ENCODE results near the gene GNAT1. TPM values are rescaled to one million over a fixed set of nuclear protein-coding genes. Genes with fewer than 3 reads are reported as not detected.
A peak's percentile ranks its signal among the peaks of the same experiment; 100 is the strongest.

Gene GNAT1
- total RNA-seq, 1 donor from 2014 or later: not detected

GRCh38 chr3:50174947-50175524 is 16.4 kb upstream of the GNAT1 start:
- no peak for DNase-seq (ENCODE audit: low read depth in 2 of 2)

GRCh38 chr3:50177346-50177745 is 14.1 kb upstream of the GNAT1 start:
- peak in 1 of 2 donors; percentile 62 for DNase-seq (ENCODE audit: low read depth in 2 of 2)

- no peak for DNase-seq (ENCODE audit: low read depth in 2 of 2)
Measured at GRCh38 chr3:50179710-50180109, 11.7 kb upstream of the GNAT1 start.

- DNase-seq (ENCODE audit: low read depth in 2 of 2): no peak
Measured at GRCh38 chr3:50181985-50182384, 9.4 kb upstream of the GNAT1 start.

- DNase-seq (ENCODE audit: low read depth in 2 of 2): no peak
Measured at GRCh38 chr3:50182533-50183099, 8.8 kb upstream of the GNAT1 start.

- DNase-seq (ENCODE audit: low read depth in 2 of 2): no peak
Measured at GRCh38 chr3:50183755-50184154, 7.7 kb upstream of the GNAT1 start.

- DNase-seq (ENCODE audit: low read depth in 2 of 2): no peak
Measured at GRCh38 chr3:50184242-50184978, 7.0 kb upstream of the GNAT1 start.

- no peak for DNase-seq (ENCODE audit: low read depth in 2 of 2)
Measured at GRCh38 chr3:50185230-50185629, 6.2 kb upstream of the GNAT1 start.

- no peak for DNase-seq (ENCODE audit: low read depth in 2 of 2)
Measured at GRCh38 chr3:50186096-50186495, 5.3 kb upstream of the GNAT1 start.

- DNase-seq (ENCODE audit: low read depth in 2 of 2): no peak
Measured at GRCh38 chr3:50187750-50188149, 3.7 kb upstream of the GNAT1 start.

GRCh38 chr3:50189274-50189673 is 2.1 kb upstream of the GNAT1 start:
- DNase-seq (ENCODE audit: low read depth in 2 of 2): peak; percentile 74 to 86

- no peak for DNase-seq (ENCODE audit: low read depth in 2 of 2)
Measured at GRCh38 chr3:50189989-50190388, 1.4 kb upstream of the GNAT1 start.

- DNase-seq (ENCODE audit: low read depth in 2 of 2): no peak
Measured at GRCh38 chr3:50192124-50192523, 714 bp downstream of the GNAT1 start.

- peak; percentile 37 to 62 for DNase-seq (ENCODE audit: low read depth in 2 of 2)
Measured at GRCh38 chr3:50192689-50193141, 1.3 kb downstream of the GNAT1 start.

- no peak for DNase-seq (ENCODE audit: low read depth in 2 of 2)
Measured at GRCh38 chr3:50193286-50193685, 1.9 kb downstream of the GNAT1 start.

- no peak for DNase-seq (ENCODE audit: low read depth in 2 of 2)
Measured at GRCh38 chr3:50193746-50194127, 2.3 kb downstream of the GNAT1 start.

GRCh38 chr3:50194128-50194902 is 2.9 kb downstream of the GNAT1 start:
- peak in 1 of 2 donors; percentile 66 for DNase-seq (ENCODE audit: low read depth in 2 of 2)

- DNase-seq (ENCODE audit: low read depth in 2 of 2): no peak
Measured at GRCh38 chr3:50194903-50195500, 3.6 kb downstream of the GNAT1 start.

GRCh38 chr3:50195501-50196252 is 4.3 kb downstream of the GNAT1 start:
- DNase-seq (ENCODE audit: low read depth in 2 of 2): no peak

GRCh38 chr3:50196253-50196801 is 4.9 kb downstream of the GNAT1 start:
- no peak for DNase-seq (ENCODE audit: low read depth in 2 of 2)
